ENCODE results near the gene ACOXL.

Gene ACOXL

GRCh38 chr2:110759411-110759810, 27.0 kb downstream of the ACOXL start:
- DNase-seq = no peak

DNA sequence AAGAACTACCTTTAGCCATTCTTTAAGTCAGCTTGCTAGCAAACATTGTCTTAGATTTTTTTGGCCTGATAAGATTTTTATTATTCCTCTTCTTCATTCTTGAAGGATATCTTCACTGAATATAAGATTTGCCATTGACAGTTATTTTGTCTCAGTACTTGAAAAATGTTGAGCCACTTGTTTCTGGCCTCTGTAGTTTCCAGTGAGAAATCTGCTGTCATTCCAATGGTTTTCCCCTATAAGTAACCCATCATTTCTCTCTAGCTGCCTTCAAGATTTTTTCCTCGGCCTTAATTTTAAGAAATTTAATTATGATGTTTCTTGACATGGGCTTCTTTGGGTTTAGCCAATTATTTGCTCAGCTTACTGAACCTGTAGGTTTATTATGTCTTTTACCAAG, 32.6 kb downstream of the ACOXL start:
- DNase-seq = no peak

DNA sequence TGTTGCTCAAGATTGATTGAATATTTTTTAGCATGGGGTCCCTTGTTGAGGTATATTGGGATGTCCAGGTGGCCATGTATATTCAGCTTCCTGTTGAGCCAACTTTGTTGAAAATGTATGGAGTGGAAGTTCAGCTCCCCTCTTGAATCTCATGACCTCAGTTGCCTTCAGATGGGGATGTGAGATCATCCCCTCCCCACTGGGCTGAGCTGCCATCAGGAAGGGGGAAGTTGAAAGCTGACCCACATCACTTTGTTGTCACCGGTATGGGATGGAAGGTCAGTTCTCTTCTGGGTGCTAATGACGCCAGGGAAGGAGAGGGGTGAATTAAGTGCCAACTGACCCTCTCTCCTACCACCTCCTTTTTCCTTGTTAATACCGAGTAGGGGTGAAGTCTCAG, 33.9 kb downstream of the ACOXL start:
- DNase-seq = no peak

GRCh38 chr2:110768591-110768990, 36.2 kb downstream of the ACOXL start:
- no peak for DNase-seq

GRCh38 chr2:110770404-110770958, 38.1 kb downstream of the ACOXL start:
- no peak for DNase-seq

GRCh38 chr2:110770959-110771431, 38.6 kb downstream of the ACOXL start:
- no peak for DNase-seq

- DNase-seq = no peak
Observed at GRCh38 chr2:110771547-110772382, 39.4 kb downstream of the ACOXL start.

GRCh38 chr2:110772383-110772755, 40.0 kb downstream of the ACOXL start:
- DNase-seq = no peak

GRCh38 chr2:110773401-110773921, 41.1 kb downstream of the ACOXL start:
- DNase-seq = no peak

DNA sequence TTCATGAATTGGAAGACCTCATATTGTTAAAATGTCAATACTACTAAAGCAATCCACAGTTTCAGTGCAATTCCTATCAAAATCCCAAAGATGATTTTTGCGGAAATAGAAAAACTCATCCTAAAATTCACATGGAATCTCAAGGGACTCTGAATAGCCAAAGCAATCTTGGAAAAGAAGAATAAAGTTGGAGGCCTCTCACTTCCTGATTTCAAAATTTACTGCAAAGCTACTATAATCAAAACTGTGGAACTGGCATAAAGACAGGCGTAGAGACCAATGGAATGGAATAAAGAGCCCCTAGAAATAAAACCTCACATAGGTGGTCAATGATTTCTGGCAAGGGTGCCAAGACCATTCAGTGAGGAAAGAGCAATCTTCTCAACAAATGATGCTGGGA, 42.3 kb downstream of the ACOXL start:
- DNase-seq = no peak

DNA sequence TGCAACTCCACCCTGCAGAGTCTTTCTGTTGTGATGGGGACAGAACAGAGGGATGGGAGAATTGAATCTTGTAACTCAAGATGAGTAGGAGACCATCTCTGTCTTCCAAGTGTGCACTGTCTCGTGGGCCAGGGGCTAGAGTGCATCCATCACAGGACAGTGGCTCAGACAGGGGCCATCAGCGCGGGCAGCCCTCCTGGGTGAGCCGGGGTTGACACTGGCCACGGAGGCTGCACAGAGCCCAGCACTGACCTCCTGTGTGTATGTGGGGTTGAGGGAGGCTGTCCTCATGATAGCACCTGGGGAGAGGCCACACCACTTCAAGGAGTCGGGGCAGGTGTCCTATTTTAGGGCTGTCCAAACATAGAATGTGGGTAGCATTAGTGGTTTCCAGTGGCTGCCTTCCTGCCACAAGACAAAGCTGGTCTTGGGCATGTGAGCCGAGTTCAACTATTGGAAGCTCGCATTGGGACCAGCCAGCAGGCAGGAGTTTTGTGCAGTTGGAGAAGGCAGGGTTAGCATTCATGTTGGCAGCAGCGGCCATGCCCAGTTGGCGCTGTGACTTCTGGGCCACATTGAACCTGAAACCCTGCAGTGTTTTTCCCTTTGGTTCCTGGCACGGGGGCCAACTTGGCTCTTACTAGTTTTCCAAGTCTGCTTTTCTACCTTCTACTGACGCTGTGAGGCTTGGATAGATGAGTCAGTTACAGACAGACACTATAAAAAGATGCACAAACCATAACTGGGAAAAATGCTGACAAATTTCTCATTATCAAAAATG, 45.3 kb downstream of the ACOXL start:
- DNase-seq = no peak

DNA sequence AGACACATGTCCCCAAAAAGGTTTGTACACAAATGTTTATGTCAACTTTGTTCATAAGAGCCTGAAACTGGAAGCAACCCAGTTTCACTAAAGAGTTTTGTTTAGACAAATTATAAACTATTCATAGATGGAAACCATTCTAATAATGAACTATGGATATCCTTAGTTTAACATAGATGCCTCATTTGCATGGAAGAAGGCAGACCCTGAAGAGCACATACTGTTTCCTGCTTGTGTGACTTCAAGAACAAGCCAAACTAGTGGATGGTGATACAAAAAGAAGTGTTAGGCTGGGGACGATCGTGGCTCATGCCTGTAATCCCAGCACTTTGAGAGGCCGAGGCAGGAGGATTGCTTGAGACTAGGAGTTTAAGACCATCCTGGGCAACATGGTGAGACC, 48.1 kb downstream of the ACOXL start:
- DNase-seq = no peak

DNA sequence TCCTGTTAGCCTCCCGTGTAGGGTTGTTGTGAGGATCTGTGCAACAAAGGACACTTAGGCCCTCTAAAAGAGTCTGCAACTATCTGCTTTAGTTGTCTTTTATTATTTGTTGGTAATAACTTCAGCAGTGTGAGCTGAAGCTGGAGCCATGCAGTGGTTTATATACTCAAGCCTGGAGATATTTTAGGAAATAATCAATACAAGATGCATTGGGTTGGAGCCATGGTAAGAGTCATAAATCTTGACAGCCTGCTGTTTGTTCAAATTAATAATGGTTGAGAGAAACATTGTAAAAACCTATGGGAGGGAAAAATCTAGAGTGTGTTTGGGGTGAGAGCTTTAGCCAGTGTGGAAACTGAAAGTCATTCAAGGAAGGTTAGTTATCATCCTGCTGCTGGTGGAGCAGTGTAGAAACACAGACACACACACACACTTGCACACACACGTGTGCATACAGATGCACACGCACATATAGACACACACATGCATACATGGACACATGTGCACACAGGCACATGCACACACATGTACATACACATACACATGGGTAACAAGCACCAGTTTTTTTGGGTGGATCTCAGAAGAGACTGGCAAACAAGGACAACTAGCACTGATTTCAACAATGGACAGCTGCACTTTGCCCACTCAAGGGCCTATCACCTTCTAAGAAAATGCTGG, 51.0 kb downstream of the ACOXL start:
- DNase-seq = no peak

DNA sequence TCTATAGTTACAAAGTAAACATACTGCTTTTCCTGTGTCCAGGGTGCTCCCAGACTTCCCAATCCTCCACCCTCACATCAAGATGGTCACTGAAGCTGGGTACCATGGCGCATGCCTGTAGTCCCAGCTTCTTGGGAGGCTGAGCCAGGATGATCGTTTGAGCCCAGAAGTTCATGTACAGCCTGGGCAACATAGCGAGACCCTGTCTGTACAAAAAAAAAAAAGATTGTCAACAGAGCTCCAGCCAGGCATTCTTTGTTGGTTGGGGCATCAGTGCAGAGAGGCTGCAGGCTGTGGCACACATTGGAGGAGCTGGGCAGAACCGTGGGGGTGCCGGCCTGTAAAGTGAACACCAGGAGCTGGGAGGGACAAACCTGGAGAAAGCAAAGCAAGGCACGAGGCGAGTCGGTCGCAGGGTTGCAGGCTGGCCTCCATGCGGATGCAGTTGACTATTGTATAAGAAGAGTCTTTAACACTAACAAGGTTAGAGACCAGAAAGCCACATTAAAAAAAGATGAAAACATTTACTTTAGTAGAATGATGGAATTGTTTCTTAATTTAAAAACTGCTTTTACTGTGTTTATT, 51.8 kb downstream of the ACOXL start:
- DNase-seq = no peak

DNA sequence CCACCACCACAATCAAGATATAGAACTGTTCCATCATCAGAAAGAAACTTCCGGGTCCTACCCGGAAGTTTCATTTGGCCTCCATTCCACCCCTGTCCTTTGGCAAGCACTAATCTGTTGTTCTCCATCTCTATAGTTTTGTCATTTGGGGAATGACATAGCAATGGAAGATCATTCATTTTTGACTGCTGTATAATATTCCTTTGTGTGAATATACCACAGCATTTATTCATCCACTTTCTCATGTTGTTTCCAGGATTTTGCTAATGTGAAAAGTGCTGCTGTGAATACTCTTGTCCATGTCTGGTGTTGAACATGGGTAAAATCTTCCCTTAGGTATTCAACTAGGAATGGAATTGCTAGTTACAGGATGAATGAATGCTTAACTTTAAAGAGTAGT, 53.1 kb downstream of the ACOXL start:
- DNase-seq = no peak

GRCh38 chr2:110788976-110789375, 56.6 kb downstream of the ACOXL start:
- DNase-seq = peak in 1 of 2 donors; percentile 10

DNA sequence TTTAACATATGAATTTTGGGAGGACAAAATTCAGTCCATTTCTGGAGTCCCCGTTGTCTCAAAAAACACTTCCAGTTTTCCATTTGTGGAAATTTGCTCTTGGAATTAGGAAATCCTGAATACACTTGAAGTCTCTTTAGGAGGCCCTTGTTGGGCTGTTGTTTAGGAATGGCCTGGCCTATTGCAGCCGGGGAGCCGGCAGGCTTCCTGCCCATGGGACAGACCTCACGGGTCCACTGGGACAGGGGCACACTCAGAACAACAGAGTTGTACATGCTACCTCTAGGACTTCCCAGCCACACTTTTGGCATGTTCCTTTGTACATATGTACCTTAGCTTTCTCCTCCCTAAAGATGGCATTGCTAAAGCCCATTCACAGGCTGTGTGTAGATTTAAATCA, 57.3 kb downstream of the ACOXL start:
- peak in 1 of 2 donors; percentile 1 for DNase-seq

- DNase-seq = peak in 1 of 2 donors; percentile 5
Observed at GRCh38 chr2:110790907-110791306, 58.5 kb downstream of the ACOXL start.

DNA sequence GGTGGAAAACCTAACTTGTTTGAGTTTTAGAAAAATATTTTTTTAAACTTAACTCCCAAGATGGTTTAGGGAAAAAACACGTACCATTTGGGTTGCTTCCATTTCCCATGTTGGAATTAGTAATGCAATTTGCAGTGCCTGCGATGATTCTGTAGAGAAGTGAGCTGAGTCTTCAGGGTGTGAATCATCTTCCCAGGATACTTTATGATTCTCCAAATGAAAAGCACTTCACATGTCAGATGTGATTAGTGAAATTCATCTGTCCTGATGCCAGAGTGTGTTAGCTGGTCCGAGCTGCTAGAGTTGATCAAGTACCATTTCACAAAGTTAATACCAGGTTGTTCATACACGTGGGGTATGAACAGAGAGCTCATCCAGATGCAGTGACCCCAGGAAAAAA, 59.1 kb downstream of the ACOXL start:
- DNase-seq = peak in 1 of 2 donors; percentile 0

GRCh38 chr2:110793034-110793433, 60.7 kb downstream of the ACOXL start:
- peak in 1 of 2 donors; percentile 0 for DNase-seq

GRCh38 chr2:110794390-110794789, 62.0 kb downstream of the ACOXL start:
- DNase-seq = peak in 1 of 2 donors; percentile 9

- peak in 1 of 2 donors; percentile 12 for DNase-seq
Observed at GRCh38 chr2:110794951-110795350, 62.6 kb downstream of the ACOXL start.
